Transverse colon (tissue), 4 donors: ENCODE results near the gene COL23A1.

Source experiments
- CTCF ChIP-seq, 5 experiments: fragments of 200-600 bp in 3 of 5; fragments of 450-650 bp in 2 of 5; sonication (generic) in 3 of 5; IDR thresholded peaks; 1 replicate in 2 of 5; 2 replicates in 3 of 5; pipeline ENCODE4 v1.5.1; 2016 to 2017; ENCODE audit warnings: antibody characterized with exemption in 5 of 5, inconsistent platforms in 3 of 5, mild to moderate bottlenecking in 2 of 5, moderate library complexity in 1 of 5
- EP300 ChIP-seq: sonication (generic); formaldehyde crosslinking; IDR thresholded peaks from one replicate; pipeline ENCODE4 v1.6.1; 2017; ENCODE audit warnings: antibody characterized with exemption, low read depth
- POLR2A ChIP-seq: fragments of 450-650 bp; IDR thresholded peaks from one replicate; pipeline ENCODE4 v1.6.1; 2016; ENCODE audit warnings: antibody characterized with exemption, mild to moderate bottlenecking, moderate library complexity
- POLR2AphosphoS5 ChIP-seq, 3 donors: sonication (generic); formaldehyde crosslinking; IDR thresholded peaks; one replicate each; pipeline ENCODE4 v1.6.1; 2016; ENCODE audit warnings: antibody characterized with exemption in 3 of 3

GRCh38 chr5:178588769-178589168 lies 1.4 kb downstream of the COL23A1 start:
- TF ChIP-seq CTCF (IDR thresholded peaks at IDR 0.05) (no peak), POLR2AphosphoS5 (IDR thresholded peaks at IDR 0.05) (no peak), POLR2A (no peak), EP300 (no peak)
